Measurements from ENCODE around the gene POU3F1.

The POU3F1 gene

DNA sequence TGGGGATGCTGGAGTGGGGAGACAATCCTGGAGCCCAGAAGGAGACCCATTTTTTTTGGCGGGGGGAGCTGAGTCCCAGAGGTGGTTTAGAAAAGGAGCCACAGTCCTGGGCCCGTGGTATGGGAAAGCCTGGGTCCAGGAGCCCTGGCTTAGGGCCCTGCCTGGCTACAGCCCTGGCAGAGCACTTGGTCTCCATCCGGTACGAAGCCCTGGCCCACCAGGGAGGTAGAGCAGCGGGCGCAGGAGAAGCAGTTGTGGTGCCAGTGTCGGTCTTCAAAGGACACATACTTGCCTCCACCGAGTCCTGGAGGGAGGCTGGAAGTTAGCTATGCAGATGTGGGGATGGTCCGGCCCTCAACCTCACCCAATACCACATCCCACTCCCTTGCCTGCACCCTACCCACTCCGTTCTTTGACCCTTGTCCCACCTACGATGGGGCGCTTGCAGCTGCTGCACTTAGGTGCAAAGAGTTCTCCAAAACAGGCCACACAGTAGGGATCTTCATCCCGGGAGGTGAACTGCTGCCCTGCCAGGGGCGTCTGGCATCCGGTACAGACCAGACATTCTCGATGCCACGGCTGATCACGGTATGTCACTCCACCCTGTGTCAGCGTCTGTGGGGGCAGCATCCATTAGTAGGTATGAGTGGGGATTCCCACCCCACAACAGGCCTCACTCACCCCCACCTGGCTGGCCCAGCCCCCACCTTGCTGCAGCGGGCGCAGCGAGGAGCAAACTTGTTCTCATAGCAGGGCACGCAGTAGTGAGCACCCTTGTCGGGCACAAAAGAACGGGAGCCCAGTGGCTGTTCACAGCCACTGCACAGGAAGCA lies 49.1 kb downstream of the POU3F1 start:
- TF ChIP-seq, protein P1, sequence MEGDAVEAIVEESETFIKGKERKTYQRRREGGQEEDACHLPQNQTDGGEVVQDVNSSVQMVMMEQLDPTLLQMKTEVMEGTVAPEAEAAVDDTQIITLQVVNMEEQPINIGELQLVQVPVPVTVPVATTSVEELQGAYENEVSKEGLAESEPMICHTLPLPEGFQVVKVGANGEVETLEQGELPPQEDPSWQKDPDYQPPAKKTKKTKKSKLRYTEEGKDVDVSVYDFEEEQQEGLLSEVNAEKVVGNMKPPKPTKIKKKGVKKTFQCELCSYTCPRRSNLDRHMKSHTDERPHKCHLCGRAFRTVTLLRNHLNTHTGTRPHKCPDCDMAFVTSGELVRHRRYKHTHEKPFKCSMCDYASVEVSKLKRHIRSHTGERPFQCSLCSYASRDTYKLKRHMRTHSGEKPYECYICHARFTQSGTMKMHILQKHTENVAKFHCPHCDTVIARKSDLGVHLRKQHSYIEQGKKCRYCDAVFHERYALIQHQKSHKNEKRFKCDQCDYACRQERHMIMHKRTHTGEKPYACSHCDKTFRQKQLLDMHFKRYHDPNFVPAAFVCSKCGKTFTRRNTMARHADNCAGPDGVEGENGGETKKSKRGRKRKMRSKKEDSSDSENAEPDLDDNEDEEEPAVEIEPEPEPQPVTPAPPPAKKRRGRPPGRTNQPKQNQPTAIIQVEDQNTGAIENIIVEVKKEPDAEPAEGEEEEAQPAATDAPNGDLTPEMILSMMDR (IDR thresholded peaks at IDR 0.05; ENCODE audit: low read depth, low read length) = no peak
- Histone ChIP-seq H3K9me3 (ENCODE audit: severe bottlenecking) (no peaks in the 10 kb centered on the region), H3K4me3 (ENCODE audit: low read depth, low read length) (no peak overlapping the region), H3K27me3 (ENCODE audit: insufficient read depth, low read depth, severe bottlenecking) (no peaks in the 10 kb centered on the region), H3K36me3 (no peaks in the 10 kb centered on the region; the same call in 1 of the 2 replicates), H3K27ac (no peak overlapping the region)
- DNase-seq = no peak

DNA sequence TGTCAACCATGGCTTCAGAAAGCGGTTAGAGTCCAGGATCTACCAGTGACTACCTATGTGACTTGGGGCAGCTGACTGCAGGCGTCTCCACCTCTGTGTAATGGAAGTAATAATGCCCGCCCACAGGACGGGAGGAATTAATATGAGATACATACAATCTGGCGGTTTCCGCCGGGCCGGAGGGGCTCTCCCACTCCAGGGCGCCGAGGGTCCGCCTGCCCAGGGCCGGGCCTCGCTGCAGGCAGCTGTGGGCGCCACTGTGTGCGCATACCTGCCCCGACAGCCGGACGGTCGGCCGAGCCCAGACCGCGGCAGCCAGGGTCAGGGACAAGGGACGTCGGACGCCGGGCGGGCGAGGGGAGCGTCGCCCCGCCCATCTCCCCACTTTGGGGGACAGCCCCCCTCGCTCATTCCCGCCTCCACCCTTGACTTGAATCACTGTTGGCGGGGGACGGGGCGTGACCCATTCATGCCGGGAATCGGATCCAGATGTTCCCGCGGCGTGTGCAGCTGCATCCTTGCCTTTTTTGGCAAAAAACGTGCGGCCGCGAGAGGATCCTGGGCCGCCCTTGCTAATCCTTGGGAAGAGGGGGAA lies 50.7 kb downstream of the POU3F1 start:
- no peak overlapping the region for H3K27ac ChIP-seq
- H3K36me3 ChIP-seq = no peaks in the 10 kb centered on the region; the same call in 1 of the 2 replicates
- no peaks in the 10 kb centered on the region for H3K27me3 ChIP-seq (ENCODE audit: insufficient read depth, low read depth, severe bottlenecking)
- TF ChIP-seq, protein P1 (IDR thresholded peaks at IDR 0.05; ENCODE audit: low read depth, low read length) = no peak
- no peaks in the 10 kb centered on the region for H3K9me3 ChIP-seq (ENCODE audit: severe bottlenecking)
- DNase-seq = no peak
- no peak overlapping the region for H3K4me3 ChIP-seq (ENCODE audit: low read depth, low read length)

DNA sequence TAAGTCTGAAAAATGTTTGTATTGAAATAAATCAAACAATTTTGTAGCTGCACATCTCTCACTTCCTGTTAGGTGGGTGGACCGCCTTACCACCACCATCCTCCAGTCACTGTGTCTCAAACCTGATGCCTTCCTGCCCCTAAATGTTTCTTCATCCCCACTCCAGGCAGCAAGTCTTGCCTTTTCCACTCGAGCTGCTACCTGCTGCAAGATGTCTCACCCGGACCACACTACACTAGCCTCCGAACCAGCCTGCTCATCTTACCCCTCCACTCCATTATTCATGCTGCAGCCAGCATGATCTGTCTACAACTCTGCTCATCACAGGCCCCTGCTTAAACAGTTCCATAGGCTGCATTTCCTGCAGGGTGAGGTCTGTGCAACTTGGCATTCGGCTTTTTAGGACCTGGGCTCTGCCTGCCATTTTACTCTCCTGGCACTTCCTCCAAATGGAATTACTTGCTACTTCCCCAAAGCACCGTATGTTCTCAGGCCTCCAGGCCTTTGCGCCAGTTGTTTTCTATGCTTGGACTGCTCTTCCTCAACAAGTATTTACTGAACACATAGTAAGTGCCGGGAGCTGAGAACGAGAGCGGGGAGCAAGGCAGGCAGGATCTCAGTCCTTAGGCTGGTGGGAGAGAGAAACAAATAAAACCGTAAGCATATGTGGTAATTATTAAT lies 51.6 kb downstream of the POU3F1 start:
- no peak for DNase-seq
- Histone ChIP-seq H3K27ac (no peak overlapping the region), H3K36me3 (no peaks in the 10 kb centered on the region; the same call in 1 of the 2 replicates), H3K4me3 (ENCODE audit: low read depth, low read length) (no peak overlapping the region), H3K9me3 (ENCODE audit: severe bottlenecking) (no peaks in the 10 kb centered on the region), H3K27me3 (ENCODE audit: insufficient read depth, low read depth, severe bottlenecking) (no peaks in the 10 kb centered on the region)
- TF ChIP-seq, protein P1 (IDR thresholded peaks at IDR 0.05; ENCODE audit: low read depth, low read length) = no peak

Measured in WERI-Rb-1 (cell line).